ENCODE data around the gene ASXL3. TPM values are rescaled to one million over a fixed set of nuclear protein-coding genes. Genes with fewer than 3 reads are reported as not detected.

Gene ASXL3
- polyA plus RNA-seq, 3 donors from 2014 or later = not detected

GRCh38 chr18:33761363-33761762, 183.3 kb downstream of the ASXL3 start:
- DNase-seq = no peak
- Mint-ChIP-seq H3K36me3 (no peaks in the 10 kb centered on the region), H3K27me3 (ENCODE audit: low read depth in 3 of 3) (peaks cover 0 to 2% (median 0%) of the 10 kb centered on the region in 3 donors), H3K4me1 (no peaks in the 10 kb centered on the region), H3K9me3 (peaks cover 0 to 10% (median 0%) of the 10 kb centered on the region in 6 donors), H3K4me3 (no peak overlapping the region), H3K27ac (no peak overlapping the region)

- no peak for DNase-seq
- no peak overlapping the region for H3K27ac Mint-ChIP-seq
- no peaks in the 10 kb centered on the region for H3K36me3 Mint-ChIP-seq
- H3K9me3 Mint-ChIP-seq = peaks cover 6 to 38% (median 8%) of the 10 kb centered on the region in 6 donors
- H3K27me3 Mint-ChIP-seq (ENCODE audit: low read depth in 3 of 3) = peaks cover 0 to 2% (median 0%) of the 10 kb centered on the region in 3 donors
- no peaks in the 10 kb centered on the region for H3K4me1 Mint-ChIP-seq
- H3K4me3 Mint-ChIP-seq = no peak overlapping the region
Measured at GRCh38 chr18:33781429-33781828, 203.4 kb downstream of the ASXL3 start.

Other genes starting within 250 kb of the ASXL3 start
- not detected for gene CCDC178, start 137.5 kb upstream of the ASXL3 start, polyA plus RNA-seq